Cardiac fibroblast (primary cell): ENCODE results near the gene RCSD1.

Experiments
- DNase-seq, 2 donors: peaks; one replicate each; pipeline versions ENCODE4 v3.0.0 to v3.0.0-alpha.2; 2010; ENCODE audit warnings: low read depth in 2 of 2
- H3K4me3 ChIP-seq, 2 donors: replicated peaks in 1 of 2; 1 replicate in 1 of 2; 2 replicates in 1 of 2; pipeline ENCODE4 v1.5.1; 2011; ENCODE audit warnings: low read depth in 2 of 2, low read length in 2 of 2, mild to moderate bottlenecking in 2 of 2, moderate library complexity in 1 of 2
- TF ChIP-seq, protein P1 (sequence below): IDR thresholded peaks from one replicate; pipeline ENCODE4 v1.5.1; 2011; ENCODE audit warnings: low read depth, mild to moderate bottlenecking, low read length, inconsistent platforms

RCSD1 gene

DNA sequence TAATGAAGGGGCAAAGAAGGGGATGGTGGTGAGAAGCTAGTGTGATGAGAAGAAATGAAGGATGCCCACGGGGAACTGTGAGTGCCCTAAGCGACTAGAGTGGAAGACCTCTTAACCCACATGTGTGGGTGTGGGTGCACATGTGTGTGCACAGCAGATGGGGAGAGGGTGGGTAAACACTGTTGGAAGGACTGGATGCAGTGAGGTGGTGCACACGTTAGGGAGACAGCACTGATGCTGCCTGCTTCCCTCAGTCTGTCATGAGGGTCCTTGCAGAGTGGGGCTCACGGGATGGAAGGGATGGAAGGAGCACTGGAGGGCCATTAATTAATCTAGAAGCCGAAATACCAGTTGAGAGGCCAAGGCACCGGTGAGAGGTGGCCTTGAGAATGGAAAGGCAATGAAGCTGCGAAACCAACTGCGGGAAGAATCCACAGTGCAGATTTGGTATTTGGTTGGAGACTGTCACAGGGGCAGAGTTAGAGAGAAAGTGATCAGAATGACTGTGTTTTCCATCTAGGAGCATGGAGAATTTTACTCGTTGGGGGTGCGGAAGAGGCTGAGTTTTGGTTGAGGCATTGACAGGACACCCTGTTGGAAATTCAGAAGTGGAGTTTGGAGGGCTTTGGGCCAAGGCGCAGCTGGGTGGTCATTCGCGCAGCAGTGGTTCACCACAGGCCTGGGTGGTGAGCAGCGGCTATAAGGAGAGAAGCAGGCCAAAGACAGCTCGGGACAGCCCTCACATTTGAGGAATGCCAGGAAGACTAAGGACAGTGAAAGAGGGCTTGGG is 15.8 kb downstream of the RCSD1 start:
- no peak overlapping the region for H3K4me3 ChIP-seq
- TF ChIP-seq, protein P1, sequence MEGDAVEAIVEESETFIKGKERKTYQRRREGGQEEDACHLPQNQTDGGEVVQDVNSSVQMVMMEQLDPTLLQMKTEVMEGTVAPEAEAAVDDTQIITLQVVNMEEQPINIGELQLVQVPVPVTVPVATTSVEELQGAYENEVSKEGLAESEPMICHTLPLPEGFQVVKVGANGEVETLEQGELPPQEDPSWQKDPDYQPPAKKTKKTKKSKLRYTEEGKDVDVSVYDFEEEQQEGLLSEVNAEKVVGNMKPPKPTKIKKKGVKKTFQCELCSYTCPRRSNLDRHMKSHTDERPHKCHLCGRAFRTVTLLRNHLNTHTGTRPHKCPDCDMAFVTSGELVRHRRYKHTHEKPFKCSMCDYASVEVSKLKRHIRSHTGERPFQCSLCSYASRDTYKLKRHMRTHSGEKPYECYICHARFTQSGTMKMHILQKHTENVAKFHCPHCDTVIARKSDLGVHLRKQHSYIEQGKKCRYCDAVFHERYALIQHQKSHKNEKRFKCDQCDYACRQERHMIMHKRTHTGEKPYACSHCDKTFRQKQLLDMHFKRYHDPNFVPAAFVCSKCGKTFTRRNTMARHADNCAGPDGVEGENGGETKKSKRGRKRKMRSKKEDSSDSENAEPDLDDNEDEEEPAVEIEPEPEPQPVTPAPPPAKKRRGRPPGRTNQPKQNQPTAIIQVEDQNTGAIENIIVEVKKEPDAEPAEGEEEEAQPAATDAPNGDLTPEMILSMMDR = no peak
- DNase-seq = no peak

DNA sequence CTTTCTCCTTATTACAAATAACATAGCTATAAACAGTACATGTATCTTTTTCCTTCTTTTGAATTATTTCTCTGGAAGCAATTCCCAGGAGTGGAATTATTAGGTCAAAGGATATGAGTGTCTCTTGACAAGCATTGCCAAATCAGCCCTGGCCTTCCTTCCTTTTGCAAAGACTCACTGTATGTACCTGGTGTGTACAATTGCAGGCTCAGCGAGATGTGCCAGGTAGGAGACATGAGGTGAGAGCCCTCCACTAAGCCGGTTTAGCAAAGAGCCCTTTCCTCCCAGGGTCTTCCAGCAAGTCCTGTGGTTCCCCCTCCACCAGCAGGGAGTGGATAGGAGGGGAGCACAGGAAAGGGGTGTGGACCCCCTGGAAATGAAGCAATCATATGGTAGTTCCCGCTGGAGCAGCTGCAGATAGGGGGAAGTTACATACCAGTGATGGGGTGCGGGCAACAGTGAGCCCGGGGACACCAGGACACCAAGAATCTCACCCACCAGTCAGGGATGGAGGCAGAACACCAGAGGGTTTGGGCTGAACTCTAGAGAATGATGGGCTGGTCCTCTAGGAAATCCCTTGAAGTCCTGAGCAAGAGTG is 18.3 kb downstream of the RCSD1 start:
- TF ChIP-seq, protein P1 = no peak
- no peak for DNase-seq
- H3K4me3 ChIP-seq = no peak overlapping the region

DNA sequence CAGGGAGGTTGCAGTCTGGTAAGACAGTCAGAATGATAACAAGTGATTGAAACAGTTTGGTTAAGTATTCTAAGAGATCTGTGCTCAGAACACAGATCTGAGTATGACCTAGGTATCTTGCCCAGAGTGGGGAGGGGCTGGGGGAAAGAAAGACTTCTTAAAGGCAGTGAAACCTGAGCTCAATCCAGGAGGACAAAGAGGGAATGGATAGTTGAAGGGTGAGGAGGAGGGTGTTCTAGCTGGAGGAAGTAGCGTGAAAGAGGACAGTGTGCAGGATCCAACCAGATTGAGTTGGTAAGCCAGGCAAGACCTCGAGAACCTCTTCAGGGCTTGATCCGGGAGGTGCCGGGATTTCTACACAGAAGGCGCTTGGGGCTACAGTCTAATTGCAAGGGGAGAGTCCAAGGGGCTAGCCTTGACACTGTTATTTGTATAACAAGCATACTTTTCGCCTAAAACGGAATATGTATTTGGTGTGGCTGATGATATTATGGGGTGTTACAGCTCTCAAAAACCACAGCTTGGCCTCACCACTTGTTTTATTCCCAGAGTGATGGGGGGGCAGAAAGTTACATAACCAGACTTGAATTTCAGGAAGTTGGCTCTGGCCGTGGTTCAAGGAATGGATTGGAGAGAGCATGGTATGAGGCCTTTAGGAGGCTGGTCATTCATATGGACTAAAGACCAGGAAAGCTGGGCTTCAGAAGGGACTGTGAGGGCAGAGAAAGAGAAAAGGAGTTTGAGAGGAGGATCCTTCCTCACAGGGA is 19.1 kb downstream of the RCSD1 start:
- DNase-seq = peak; percentile 28 to 46
- H3K4me3 ChIP-seq = no peak overlapping the region
- TF ChIP-seq, protein P1 = no peak

DNA sequence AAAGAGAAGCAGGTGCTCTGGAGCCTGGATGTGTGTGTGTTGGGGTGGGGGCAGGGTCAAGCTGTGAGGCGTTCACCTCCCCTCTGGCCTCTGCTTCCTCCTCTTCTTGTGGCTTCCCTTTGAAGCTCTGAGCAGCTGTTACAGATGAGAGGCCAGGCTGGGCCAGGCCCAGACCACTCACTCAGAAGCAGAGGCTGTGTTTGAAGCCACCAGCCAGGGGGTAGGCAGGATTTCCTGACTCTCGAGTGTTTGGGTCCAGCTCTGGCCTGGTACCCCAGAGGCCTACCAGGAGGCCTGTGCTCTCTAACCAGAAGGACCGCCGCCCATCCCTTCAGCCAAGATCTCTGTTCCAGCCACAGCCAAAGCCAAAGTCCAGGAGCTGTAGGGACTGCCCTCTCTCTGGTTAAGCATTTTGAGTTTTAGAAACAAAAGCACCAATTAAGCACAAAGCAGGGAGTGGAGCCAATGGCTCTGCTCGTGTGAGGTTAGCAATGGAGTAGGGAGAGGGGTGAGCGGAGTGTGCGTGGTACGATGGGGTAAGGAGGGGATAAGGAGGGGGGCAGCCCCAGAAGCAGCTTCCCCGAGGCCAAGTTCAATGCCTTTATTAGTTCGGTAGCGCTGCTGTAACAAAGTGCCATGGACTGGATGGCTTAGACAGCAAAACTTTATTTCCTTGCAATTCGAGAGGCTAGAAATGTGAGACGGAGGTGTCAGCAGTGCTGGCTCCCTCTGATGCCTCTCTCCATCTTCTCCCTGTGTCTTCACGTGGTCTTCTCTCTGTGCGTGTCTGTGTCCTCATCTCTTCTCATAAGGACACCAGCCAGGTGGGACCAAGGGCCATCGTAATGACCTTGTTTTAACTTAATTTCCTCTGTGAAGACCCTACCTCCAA is 20.5 kb downstream of the RCSD1 start:
- H3K4me3 ChIP-seq = no peak overlapping the region
- no peak for DNase-seq
- TF ChIP-seq, protein P1 = no peak

DNA sequence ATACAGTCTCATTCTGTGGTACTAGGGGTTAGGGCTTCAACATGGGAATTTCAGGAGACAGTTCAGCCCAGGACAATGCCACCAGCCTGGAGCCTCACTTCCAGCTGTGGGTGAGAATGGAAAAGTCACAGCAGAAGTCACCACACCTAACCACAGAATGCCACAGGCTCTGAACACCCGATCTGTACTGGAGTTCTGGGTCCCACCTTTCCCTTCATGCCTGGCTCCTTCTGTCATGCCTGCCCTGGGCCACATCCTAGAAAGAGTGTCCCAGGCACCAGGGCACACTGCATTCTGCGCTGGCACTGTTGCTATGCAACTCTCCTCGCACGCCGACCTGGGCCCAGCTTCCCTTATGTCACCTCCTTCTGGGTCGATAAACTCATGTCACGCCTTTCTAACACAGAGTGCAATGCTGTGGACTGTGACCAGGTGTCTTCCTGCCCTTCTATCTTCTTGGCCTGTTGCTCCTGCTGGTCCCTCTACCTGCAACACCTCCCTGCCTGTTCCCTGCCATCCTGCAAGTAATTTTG is 21.2 kb downstream of the RCSD1 start:
- no peak for DNase-seq
- H3K4me3 ChIP-seq = no peak overlapping the region
- TF ChIP-seq, protein P1 = no peak
